Loucy (cell line): ENCODE data around the gene SART3.

Experiments used
- EZH2phosphoT487 ChIP-seq: fragments of 200-600 bp; IDR thresholded peaks from 2 replicates; pipeline ENCODE4 v1.6.1; 2018; ENCODE audit warnings: antibody characterized with exemption, mild to moderate bottlenecking, moderate library complexity, borderline replicate concordance
- TF ChIP-seq, protein P1 (sequence below): fragments of 200-600 bp; sonication (generic); conservative IDR thresholded peaks from 2 replicates; pipeline ENCODE4 v1.5.1; 2014; ENCODE audit warnings: mild to moderate bottlenecking, antibody characterized with exemption, low read length

GRCh38 chr12:108548954-108549521, 11.9 kb downstream of the SART3 start:
- TF ChIP-seq, protein P1, sequence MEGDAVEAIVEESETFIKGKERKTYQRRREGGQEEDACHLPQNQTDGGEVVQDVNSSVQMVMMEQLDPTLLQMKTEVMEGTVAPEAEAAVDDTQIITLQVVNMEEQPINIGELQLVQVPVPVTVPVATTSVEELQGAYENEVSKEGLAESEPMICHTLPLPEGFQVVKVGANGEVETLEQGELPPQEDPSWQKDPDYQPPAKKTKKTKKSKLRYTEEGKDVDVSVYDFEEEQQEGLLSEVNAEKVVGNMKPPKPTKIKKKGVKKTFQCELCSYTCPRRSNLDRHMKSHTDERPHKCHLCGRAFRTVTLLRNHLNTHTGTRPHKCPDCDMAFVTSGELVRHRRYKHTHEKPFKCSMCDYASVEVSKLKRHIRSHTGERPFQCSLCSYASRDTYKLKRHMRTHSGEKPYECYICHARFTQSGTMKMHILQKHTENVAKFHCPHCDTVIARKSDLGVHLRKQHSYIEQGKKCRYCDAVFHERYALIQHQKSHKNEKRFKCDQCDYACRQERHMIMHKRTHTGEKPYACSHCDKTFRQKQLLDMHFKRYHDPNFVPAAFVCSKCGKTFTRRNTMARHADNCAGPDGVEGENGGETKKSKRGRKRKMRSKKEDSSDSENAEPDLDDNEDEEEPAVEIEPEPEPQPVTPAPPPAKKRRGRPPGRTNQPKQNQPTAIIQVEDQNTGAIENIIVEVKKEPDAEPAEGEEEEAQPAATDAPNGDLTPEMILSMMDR: no peak
- no peak for TF ChIP-seq EZH2phosphoT487
